GM12878 (cell line): ENCODE results near the gene NADSYN1.

Experiments used
- CTCF ChIP-seq, 3 experiments: IDR thresholded peaks in 2 of 3; conservative IDR thresholded peaks in 1 of 3; 2 replicates each; pipeline ENCODE4 v1.5.1; 2011; ENCODE audit warnings: low read depth in 3 of 3, low read length in 3 of 3, mild to moderate bottlenecking in 3 of 3, control low read depth in 2 of 3, moderate library complexity in 2 of 3, inconsistent platforms in 1 of 3, mixed read lengths in 1 of 3; ENCODE audit not compliant: control insufficient read depth in 2 of 3, insufficient read depth in 1 of 3; ENCODE audit errors: extremely low read depth in 1 of 3
- GABPA ChIP-seq: IDR thresholded peaks from 2 replicates; pipeline ENCODE4 v1.6.1; 2014; ENCODE audit warnings: antibody characterized with exemption, low read depth, mild to moderate bottlenecking, inconsistent platforms
- JUNB ChIP-seq: IDR thresholded peaks from 2 replicates; pipeline ENCODE4 v1.6.1; 2016; ENCODE audit warnings: antibody characterized with exemption, mild to moderate bottlenecking
- PAX8 ChIP-seq: fragments of 450-650 bp; IDR thresholded peaks from 2 replicates; pipeline ENCODE4 v1.6.1; 2017; ENCODE audit warnings: mild to moderate bottlenecking, moderate library complexity
- POLR2A ChIP-seq: IDR thresholded peaks from 2 replicates; pipeline ENCODE4 v1.6.1; 2011; ENCODE audit warnings: low read depth, mild to moderate bottlenecking, low read length
- RCOR1 ChIP-seq: conservative IDR thresholded peaks from 2 replicates; pipeline ENCODE4 v1.6.1; 2012; ENCODE audit warnings: low read depth, low read length, improper control_type of control experiment
- RFX5 ChIP-seq: IDR thresholded peaks from 2 replicates; pipeline ENCODE4 v1.6.1; 2011; ENCODE audit warnings: low read depth, low read length, improper control_type of control experiment
- TAF1 ChIP-seq: IDR thresholded peaks from 2 replicates; pipeline ENCODE4 v1.6.1; 2011; ENCODE audit warnings: mild to moderate bottlenecking, low read depth, low read length, borderline replicate concordance
- ZBTB33 ChIP-seq: fragments of 450-650 bp; IDR thresholded peaks from 2 replicates; pipeline ENCODE4 v1.6.1; 2017; ENCODE audit warnings: mild to moderate bottlenecking

- TF ChIP-seq CTCF (IDR thresholded peaks at IDR 0.05 in 2 of 3, conservative IDR thresholded peaks at IDR 0.05 in 1 of 3; ENCODE audit: control insufficient read depth in 2 of 3, extremely low read depth in 1 of 3, insufficient read depth in 1 of 3, low read depth in 3 of 3, low read length in 3 of 3) (no peak), PAX8 (no peak), POLR2A (no peak), RFX5 (no peak), JUNB (no peak), GABPA (no peak), RCOR1 (no peak), ZBTB33 (no peak), TAF1 (no peak)
Measured at GRCh38 chr11:71500601-71501021, 47.6 kb downstream of the NADSYN1 start.
